HG03039 (cell line): ENCODE results near the gene RIBC2.
"Not testable (repeated sequence)": the region's sequence is repeated elsewhere in the genome, so short reads cannot be mapped to it uniquely, and the experiment has no call there.

ENCODE experiments used
- ATAC-seq: cut with Tn5 transposase; IDR thresholded peaks from one replicate; pipeline ENCODE4 v1.9.1; 2021; ENCODE audit warnings: mild to moderate bottlenecking, moderate library complexity; ENCODE audit not compliant: unreplicated experiment

Gene RIBC2

GRCh38 chr22:45423524-45423923, 10.0 kb downstream of the RIBC2 start:
- ATAC-seq, result no peak

- ATAC-seq, result no peak
These were observed 10.8 kb downstream of the RIBC2 start for GRCh38 chr22:45424241-45424731.

DNA sequence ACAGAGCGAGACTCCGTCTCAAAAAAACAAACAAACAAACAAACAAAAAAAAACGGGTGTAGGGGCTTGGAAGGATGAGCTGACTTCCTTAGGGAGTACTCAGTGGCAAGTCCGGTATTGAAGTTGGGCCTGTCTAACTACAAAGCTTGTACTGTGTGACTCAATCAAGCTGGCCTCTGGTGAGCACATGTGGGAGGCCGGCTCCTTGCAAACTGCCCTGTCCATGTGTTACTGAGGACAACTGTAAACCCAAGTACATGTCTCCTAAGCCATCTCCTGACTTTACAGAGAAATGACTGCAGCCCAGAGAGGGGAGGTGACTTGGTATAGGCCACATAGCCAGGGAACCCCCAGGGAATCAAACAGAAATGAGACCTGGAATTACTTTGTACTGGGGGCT, 11.6 kb downstream of the RIBC2 start:
- no peak for ATAC-seq

GRCh38 chr22:45425531-45426265, 12.2 kb downstream of the RIBC2 start:
- ATAC-seq, result no peak

GRCh38 chr22:45426387-45426786, 12.9 kb downstream of the RIBC2 start:
- ATAC-seq, result no peak

- no peak for ATAC-seq
These were observed 13.6 kb downstream of the RIBC2 start for GRCh38 chr22:45427114-45427513.

GRCh38 chr22:45428391-45429385, 15.2 kb downstream of the RIBC2 start:
- ATAC-seq, result no peak

DNA sequence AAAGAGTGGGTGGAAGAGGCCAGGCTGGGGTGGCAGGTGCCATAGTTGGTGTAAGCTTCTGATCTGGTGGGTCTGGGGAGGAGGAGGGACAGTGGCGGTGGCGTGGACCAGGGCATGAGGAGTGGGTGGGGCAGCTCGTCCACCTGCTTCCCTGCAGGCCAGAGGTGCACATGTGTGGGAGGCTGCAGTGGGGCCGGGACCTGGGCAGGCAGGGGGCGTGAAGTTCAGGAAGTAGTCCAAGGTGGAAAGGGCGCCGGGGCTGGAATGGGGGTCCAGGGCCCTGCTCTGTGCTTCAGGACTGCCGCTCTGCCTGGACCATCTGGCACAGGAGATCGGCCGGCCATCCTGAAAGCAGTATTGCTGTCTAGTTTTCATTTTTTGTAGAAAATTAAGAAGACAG, 15.9 kb downstream of the RIBC2 start:
- ATAC-seq, result no peak

- no peak for ATAC-seq
These were observed 16.7 kb downstream of the RIBC2 start for GRCh38 chr22:45429981-45430775.

DNA sequence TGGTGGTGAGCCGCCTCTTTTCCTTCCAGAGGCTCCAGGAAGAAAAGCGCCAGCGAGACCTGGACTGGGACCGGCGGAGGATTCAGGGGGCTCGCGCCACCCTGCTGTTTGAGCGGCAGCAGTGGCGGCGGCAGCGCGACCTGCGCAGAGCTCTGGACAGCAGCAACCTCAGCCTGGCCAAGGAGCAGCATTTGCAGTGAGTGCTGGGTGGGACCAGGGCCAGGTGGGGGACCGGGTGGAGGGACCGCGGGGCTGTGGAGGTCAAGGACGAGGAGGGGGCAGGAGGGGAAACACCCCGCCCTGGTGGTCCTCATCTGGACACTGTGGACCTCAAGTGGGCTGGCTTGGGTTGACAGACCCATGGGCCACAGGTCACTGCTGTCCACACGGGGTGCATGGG, 17.4 kb downstream of the RIBC2 start:
- ATAC-seq, result no peak

DNA sequence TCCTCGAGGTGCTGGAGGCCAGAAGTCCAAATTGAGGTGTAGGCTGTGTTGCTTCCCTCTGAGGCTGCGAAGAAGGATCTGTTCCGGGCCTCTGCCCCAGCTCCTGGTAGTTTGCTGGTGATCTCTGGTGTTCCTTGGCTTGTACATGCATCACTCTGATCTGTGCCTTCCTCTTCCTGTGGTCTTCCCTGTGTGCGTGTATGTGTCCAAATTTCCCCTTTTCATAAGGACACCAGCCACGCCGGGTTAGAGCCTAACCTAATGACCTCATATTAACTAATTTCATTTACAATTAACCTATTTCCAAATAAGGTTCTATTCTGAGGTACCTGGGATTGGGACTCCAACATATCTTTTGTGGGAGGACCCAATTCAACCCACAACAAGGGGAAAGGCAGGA, 21.5 kb downstream of the RIBC2 start:
- no peak for ATAC-seq

DNA sequence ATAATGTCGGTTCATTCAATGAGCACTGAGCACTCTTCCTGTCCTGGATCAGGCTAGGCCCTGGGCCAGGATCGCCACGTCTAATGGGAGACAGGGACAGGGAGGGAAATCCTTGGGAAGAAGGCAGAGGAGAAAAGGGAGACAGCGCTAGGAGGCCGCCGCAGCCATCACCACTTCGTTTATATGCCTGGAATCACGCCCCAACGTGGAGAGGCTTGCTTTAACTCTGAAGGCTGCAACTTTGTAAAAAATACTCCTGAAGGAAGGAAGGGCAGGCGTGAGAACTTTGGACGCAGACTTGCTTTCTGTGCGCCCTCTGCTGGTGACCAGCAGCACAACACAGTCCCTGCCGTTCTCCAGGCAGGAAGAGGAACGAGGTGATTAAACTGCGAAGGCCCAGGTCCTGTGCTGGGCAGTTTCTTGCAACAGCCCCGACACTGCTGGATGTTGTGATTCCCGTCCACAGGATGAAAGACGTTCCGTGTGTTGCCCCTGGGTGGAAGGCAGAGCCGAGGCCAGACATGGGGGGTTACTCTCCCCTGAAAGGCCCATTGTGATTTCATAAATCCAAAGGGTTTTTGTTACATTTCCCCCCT, 22.1 kb downstream of the RIBC2 start:
- no peak for ATAC-seq

DNA sequence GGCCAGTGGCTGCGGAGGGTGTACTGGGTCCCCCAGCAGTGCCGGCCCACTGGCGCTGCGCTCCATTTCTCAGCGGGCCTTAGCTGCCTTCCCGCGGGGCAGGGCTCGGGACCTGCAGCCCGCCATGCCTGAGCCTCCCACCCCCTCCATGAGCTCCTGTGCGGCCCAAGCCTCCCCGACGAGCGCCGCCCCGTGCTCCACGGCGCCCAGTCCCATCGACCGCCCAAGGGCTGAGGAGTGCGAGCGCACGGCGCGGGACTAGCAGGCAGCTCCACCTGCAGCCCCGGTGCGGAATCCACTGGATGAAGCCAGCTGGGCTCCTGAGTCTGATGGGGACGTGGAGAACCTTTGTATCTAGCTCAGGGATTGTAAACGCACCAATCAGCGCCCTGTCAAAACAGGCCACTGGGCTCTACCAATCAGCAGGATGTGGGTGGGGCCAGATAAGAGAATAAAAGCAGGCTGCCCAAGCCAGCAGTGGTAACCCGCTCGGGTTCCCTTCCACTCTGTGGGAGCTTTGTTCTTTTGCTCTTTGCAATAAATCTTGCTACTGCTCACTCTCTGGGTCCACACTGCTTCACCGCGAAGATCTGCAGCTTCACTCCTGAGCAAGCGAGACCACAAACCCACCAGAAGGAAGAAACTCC, 23.5 kb downstream of the RIBC2 start:
- ATAC-seq, result not testable (repeated sequence)

GRCh38 chr22:45438336-45438735, 24.8 kb downstream of the RIBC2 start:
- no peak for ATAC-seq

- not testable (repeated sequence) for ATAC-seq
These were observed 27.2 kb downstream of the RIBC2 start for GRCh38 chr22:45440688-45441087.

DNA sequence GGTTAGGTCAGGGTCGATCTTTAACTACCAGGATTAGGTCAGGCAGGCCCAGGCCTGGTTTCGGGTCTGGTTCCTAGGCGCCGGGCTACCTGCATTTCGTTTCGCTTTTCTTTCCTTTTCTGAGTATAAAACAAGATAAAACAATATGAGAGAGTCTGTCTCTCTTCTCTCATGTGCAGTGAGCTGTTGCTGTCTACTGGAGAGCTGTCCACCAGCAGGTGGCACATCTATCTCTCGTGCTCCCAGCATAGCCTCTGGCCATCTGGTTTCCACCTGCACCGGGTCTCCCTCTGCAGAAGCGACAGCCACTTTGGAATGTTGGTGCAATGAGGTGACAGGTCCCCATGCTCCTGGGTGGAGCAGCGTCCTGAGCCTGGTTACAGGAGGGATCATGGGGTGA, 27.6 kb downstream of the RIBC2 start:
- ATAC-seq, result no peak

DNA sequence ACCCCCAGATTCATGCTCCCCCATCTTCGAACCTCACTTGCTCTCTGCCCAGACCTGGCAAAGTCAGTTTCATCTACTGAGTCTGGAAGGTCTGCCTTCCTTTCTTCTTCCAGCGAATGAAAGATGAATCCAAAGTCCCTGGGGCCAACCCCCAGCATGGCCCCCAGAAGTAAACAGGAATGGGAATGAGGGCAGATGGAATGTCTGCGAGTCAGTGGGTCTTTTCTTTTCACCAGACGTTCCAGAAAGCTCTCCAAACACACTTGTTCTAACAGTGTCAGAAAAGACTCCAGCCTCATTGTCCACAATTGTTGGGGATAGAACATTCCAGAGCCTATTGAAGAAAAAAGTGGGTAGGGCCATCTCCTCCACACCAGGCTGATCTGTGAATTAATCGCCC, 28.6 kb downstream of the RIBC2 start:
- no peak for ATAC-seq

DNA sequence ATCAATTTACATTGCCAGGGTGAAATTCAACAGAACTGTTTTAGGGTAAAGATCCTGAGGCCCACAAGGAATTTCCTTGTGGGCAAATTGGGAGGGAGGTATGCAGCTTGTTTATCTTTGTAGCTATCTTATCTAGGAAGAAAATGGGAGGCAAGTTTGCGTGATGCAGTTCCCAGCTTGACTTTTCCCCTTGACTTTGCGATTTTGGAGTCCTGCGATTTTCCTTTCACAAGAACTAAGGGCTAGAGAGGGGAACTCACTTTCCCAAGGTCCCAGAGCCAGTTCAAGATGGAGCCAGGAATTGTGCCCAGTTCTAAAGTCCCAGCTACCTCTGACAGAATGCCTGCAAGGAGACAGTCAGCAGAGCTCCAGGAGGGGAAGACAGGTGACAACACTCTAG, 30.7 kb downstream of the RIBC2 start:
- ATAC-seq, result no peak

- no peak for ATAC-seq
These were observed 31.7 kb downstream of the RIBC2 start for GRCh38 chr22:45445031-45445710.

- no peak for ATAC-seq
These were observed 32.7 kb downstream of the RIBC2 start for GRCh38 chr22:45446216-45446615.
